T47D (cell line): ENCODE measurements around the gene GRM8.
"Not testable (repeated sequence)": the region's sequence is repeated elsewhere in the genome, so short reads cannot be mapped to it uniquely, and the experiment has no call there.

Experiments used
- DNase-seq, 2 experiments: peaks; one replicate each; pipeline versions ENCODE4 v3.0.0 to v3.0.0-alpha.2; 2011 to 2012; ENCODE audit warnings: low read depth in 1 of 2, low spot score in 1 of 2
- JUND ChIP-seq: IDR thresholded peaks from 2 replicates; pipeline ENCODE4 v1.6.1; 2012; ENCODE audit warnings: low read depth
- in situ Hi-C: cut with HindIII; loops from 2 replicates; pipeline ENCODE4 v1.10.0; 2016; ENCODE audit warnings: low sequenced_read_pairs, low pct_unique_long_range_greater_than_20kb

The GRM8 gene

DNA sequence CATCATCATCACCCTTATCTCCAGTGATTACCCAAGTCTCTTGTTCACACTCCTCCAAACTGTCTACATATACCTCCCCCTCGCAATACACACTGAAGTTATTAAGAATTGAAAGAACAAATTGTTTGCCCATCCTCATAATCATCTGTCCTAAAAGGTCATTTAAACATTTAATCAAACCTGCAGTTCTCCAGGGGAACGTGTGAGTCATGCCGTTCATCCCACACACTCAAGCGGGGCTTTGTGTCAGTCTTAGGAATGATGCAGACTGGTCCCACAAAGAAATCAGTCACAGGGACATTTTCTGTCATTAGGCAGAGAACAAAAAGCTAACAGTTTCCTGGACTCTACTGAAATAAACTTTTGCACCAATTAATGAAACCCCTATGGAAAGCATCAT, 365.2 kb downstream of the GRM8 start:
- in situ Hi-C loops, DNase-seq: not testable (repeated sequence)

GRCh38 chr7:126882730-126883129, 370.0 kb downstream of the GRM8 start:
- in situ Hi-C loops, DNase-seq: not testable (repeated sequence)

DNA sequence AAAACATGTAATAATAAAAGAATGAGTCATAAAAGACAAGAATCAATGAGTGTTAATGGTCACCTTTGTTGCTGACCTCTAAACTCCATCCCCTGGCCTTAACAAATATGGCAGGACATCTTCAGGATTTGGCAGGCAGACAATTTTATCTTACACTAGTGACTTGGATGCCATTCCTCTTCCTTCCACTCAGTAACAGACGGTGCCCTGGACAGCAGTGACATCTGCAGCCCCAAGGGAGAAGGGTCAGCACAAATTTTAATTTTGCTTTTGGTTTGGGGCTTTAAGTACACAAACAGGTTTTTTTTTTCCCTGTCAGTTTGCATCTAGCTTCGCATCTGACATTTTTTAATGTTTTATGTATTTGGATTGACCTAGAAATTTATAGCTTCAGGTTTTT, 370.8 kb downstream of the GRM8 start:
- in situ Hi-C loops, DNase-seq: not testable (repeated sequence)

GRCh38 chr7:126881315-126881714, 371.4 kb downstream of the GRM8 start:
- in situ Hi-C loops, result no loop called here
- DNase-seq, result no peak
- TF ChIP-seq JUND, result no peak

GRCh38 chr7:126876536-126876935, 376.2 kb downstream of the GRM8 start:
- in situ Hi-C loops, DNase-seq: not testable (repeated sequence)

DNA sequence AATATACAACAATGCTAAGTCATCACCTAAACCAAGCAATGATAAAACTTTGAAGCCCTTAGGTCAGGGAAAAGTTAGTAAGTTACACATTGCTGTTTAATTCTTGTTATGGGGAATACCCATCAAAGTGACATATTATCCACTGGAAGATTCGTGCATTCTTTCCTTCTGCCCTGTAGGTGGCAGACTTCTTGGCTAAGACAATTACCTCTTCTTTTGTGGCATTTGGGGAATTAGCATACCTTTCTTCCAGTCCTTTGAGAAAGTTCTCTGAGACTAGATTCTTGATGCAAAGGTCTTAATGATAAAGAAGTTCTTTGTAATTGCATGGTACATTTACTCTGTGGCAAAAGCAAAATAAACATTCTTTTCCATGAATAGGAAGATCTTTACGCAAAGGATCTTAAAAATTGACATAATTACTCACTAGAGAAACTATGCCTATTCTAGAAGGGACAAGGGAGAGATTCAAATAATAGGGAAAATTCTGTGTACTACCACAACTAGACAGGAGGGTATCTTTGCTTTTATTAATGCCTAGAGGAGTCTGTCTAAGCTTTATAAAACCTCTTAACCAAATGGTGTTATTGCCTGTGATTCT, 395.9 kb downstream of the GRM8 start:
- TF ChIP-seq JUND, result no peak
- DNase-seq, result peak; percentile 11 to 26
- in situ Hi-C loops, result no loop called here

- TF ChIP-seq JUND, result no peak
- in situ Hi-C loops, result no loop called here
- no peak for DNase-seq
Measured at GRCh38 chr7:126845331-126845730, 407.4 kb downstream of the GRM8 start.

DNA sequence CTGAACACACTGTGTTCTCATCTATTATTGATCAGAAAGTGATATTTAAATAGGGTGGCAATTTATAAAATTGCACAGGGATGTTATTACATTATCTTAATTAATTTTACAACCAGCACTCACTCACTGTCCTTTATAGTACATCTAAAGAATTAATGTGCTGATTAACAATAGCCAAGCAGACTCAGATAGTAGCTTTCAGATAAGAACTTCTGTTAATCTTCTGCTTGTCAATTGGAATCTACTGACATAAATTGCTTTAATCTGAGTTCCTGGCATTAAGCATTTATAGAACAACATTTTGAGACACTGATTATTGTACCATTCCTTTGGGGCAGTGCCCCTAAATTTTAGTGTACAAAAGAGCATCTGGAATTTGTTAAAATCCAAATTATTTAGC, 408.9 kb downstream of the GRM8 start:
- in situ Hi-C loops, result no loop called here
- no peak for DNase-seq
- TF ChIP-seq JUND, result no peak

DNA sequence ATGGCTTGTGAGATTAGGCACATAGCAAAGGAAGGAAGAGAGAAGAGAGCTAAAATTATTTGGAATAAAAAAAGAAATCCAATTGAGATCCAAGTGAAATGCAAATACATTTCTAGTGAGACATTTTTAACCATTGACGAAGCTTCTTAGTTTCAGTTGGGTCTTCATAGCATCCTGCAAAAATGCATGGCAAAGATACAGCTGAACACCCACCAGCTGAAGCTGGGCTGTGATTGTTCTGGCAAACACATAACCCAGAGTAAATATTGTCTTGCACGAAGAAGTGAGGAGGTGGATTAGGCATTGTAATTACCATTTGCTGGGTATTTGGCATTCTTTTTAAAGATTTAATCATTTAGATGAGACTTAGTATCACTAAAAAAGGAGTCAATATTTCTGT, 409.4 kb downstream of the GRM8 start:
- no peak for TF ChIP-seq JUND
- in situ Hi-C loops, result no loop called here
- DNase-seq, result no peak

- in situ Hi-C loops, result no loop called here
- TF ChIP-seq JUND, result no peak
- no peak for DNase-seq
Measured at GRCh38 chr7:126842451-126842850, 410.3 kb downstream of the GRM8 start.

GRCh38 chr7:126840869-126841268, 411.9 kb downstream of the GRM8 start:
- in situ Hi-C loops, result no loop called here
- DNase-seq, result no peak
- TF ChIP-seq JUND, result no peak

- no peak for TF ChIP-seq JUND
- DNase-seq, result no peak
- in situ Hi-C loops, result no loop called here
Measured at GRCh38 chr7:126839624-126840023, 413.1 kb downstream of the GRM8 start.

DNA sequence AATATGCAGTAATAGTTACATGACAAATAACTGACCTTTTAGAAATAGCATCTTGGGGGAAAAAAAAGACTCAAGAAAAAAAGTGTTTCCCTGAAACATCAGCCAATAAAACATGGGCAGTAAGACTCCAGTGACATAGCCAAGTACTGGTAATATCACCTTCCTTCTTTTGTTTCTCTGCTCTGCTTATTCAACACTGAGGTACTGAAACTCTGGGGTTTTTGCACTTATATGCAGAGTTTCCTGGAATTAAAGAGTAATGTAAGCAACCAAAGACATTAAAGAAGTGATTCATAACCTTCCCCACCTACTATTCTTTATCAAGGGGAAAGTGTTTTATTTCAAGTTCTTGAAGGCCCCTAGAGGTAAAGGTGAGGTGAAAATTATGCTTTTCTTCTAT, 414.5 kb downstream of the GRM8 start:
- in situ Hi-C loops, result no loop called here
- DNase-seq, result no peak
- TF ChIP-seq JUND, result no peak

DNA sequence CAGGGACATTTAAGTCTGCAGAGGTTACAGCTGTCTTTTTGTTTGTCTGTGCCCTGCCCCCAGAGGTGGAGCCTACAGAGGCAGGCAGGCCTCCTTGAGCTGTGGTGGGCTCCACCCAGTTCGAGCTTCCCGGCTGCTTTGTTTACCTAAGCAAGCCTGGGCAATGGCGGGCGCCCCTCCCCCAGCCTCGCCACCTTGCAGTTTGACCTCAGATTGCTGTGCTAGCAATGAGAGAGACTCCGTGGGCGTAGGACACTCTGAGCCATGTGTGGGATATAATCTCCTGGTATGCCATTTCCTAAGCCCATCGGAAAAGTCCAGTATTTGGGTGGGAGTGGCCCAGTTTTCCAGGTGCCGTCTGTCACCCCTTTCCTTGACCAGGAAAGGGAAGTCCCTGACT, 421.5 kb downstream of the GRM8 start:
- DNase-seq, in situ Hi-C loops: not testable (repeated sequence)
